GM12892 (cell line): Measurements from ENCODE around the gene RPTOR.

Experiments
- POLR2A ChIP-seq: IDR thresholded peaks from 2 replicates; pipeline ENCODE4 v1.6.1; 2011; ENCODE audit warnings: low read depth, low read length, control low read depth
- POLR2AphosphoS5 ChIP-seq: IDR thresholded peaks from 2 replicates; pipeline ENCODE4 v1.6.1; 2011; ENCODE audit warnings: low read depth, low read length, control low read depth
- TAF1 ChIP-seq: IDR thresholded peaks from 2 replicates; pipeline ENCODE4 v1.6.1; 2011; ENCODE audit warnings: low read depth, mild to moderate bottlenecking, control low read depth, low read length, borderline replicate concordance

DNA sequence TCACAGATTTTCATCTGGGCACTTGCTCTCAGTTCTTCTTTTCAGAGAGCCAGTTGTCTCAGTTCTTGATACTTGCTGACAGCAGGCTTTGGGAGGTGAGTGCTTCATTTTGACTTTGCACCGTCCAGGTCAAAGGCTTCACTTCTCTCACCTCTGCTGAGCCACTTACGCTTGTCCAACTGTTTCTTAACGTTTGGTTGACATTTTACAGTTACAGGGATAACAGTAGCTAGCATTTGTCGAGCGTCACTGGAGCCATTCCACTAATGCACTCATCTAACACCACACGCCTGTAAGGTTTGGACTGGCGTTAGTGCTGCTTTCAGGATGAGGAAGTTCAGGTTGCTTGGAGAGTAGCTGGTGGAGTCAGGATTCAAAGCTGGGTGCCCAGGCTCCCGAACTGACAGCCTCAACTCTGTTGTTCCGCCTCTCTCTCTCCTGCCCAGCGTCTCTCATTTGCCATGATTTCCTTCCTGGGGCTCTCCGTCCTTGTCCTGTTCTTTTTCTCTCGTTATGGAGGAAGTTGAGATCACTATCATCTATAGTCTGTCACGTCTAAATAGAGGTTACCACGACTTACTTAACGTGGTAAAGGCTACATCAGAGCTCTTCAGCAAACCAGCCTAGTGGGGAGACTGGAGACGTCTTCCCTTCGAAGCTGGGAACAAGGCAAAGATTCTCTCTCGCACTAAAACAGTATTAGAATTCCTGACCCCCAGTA lies 220.8 kb downstream of the RPTOR start:
- no peak for TF ChIP-seq POLR2A
- no peak for TF ChIP-seq POLR2AphosphoS5
- no peak for TF ChIP-seq TAF1
